GM15510 (cell line): ENCODE measurements around the gene WDR37.

Experiments used
- POLR2A ChIP-seq: IDR thresholded peaks from 3 replicates; pipeline ENCODE4 v1.6.1; 2011; ENCODE audit warnings: borderline replicate concordance; ENCODE audit not compliant: insufficient read length; ENCODE audit errors: extremely low read depth

WDR37 gene, protein sequence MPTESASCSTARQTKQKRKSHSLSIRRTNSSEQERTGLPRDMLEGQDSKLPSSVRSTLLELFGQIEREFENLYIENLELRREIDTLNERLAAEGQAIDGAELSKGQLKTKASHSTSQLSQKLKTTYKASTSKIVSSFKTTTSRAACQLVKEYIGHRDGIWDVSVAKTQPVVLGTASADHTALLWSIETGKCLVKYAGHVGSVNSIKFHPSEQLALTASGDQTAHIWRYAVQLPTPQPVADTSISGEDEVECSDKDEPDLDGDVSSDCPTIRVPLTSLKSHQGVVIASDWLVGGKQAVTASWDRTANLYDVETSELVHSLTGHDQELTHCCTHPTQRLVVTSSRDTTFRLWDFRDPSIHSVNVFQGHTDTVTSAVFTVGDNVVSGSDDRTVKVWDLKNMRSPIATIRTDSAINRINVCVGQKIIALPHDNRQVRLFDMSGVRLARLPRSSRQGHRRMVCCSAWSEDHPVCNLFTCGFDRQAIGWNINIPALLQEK

DNA sequence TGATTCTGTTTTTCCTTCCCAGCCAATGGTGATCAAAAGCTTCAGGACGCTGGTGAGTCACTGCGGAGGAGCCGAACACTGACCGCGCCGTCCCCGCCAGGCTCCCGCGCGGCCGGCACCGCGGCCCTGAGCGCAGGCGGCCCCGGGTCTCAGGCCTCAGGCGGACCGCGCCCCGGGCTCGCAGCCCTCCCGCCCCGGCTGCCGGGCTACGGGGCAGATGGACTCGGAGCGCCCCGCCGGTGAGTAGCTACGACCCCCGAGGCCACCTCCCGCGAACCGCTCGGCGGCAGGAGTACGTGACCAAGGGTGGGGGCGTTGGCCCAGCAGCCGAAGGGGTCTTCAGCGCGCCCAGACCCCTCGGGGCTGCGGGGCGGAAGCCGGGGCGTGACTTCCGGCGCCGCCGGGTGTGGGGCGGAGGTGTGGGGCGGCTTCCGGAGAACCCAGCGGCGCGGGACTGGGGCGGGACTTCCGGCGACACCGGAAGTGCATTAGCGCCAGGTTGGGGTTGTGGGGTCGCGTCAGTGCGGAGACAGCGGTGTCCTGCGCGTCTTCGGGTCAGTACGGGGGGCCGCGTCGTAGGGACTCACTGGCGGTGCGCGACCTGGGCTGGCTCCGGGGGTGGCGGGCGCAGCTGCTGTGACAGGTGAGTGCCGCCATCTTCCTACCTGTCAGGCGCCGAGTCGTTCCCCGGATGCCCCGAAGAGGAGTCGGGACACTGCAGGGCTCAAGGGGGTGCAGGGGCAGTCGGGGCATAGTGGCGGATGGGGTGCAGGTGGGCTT lies at the start of gene WDR37:
Gene WDR37 (plus strand): TSS at position 60 of the 780 bp plus-strand sequence. CDS start 15,771 bp downstream, outside the sequence.
- TF ChIP-seq POLR2A, result peak; percentile 77

DNA sequence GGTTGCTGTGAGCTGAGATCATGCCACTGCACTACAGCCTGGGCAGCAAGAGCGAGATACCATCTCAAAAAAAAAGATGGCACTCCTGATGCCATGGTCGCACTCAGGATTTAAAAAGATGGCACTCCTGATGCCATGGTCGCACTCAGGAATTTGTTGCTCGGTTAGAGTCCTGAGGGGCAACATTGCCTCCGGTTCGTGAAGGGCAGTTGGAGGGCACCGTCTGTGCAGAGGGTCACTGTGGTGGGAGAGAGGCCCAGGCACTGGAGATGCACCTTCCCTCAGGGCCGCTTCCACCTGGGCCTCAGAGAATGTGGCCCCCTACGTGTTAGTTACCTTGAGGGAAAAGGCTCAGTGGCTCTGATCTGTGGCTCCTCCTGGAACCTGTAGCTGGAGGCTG lies 49.6 kb upstream of the WDR37 start:
- no peak for TF ChIP-seq POLR2A

DNA sequence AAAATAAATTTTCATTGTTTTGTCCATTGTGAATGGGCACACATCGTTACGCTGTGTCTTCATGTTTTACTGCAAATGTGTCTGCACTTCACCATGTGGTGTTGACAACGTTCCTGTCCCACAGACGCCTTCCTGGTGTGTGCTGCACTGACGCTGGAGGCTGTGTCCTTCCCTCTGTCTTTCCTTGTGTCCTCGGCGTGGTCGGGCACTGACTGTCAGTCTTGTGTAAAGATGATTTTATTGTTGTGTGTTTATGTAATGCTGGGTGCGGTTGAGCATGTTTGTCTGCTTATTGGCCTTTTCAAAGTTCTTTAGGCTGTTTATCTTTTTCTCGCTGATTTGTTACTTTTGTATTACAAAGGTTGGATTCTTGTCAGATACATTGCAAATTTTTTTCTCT lies 48.6 kb upstream of the WDR37 start:
- TF ChIP-seq POLR2A, result no peak

DNA sequence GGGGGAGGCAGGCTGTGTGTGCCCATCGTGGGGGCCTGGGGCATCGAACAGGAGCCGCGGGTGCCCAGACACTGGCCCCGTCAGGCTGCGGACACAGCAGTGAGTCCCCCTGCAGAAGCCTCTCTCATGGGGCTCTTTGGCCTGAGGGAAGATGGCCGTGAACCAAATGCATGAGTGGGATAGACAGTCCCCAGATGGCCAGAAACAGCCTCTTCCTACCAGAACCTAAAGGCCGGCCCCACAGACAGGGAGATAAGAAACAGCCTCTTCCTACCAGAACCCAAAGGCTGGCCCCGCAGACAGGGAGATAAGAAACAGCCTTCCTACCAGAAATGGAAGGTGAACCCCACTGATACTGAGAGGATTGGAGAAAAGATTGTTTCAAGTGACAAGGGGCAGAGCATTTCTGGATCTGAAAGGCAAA lies 47.1 kb upstream of the WDR37 start:
- no peak for TF ChIP-seq POLR2A

DNA sequence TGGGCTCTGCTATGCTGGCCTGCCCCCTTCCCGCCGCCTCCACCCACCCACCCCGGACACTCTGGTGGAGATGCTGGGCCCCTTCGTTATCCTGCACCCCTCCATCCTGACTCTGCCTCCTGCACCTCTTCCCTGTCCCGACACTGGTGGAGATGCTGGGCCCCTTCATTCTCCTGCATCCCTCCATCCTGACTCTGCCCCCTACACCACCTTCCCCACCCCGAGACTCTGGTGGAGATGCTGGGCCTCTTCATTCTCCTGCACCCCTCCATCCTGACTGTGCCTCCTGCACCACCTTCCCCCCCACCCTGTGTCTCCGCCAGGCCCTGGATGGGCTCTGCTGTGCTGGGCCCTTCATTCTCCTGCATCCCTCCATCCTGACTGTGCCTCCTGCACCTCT lies 45.5 kb upstream of the WDR37 start:
- TF ChIP-seq POLR2A, result no peak

DNA sequence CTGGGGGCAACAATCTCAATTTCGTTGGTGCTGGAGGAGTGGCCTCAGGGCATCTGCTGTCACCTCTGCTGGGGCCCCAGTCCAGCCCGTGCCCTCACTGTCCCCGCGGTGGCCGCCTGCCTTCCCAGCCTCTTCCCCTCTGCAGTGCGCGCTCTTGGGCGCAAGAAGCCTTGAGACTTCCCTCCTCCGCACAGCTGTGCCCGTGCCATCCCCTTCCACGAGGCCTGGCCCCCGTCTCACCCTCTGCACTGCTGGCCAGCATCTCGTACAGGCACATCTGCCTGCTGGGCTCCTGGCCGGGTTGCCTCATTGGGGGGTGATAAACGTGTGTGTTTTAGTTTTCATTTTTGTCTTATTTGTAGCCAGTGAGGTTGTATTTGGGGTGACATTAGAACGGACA lies 44.5 kb upstream of the WDR37 start:
- TF ChIP-seq POLR2A, result no peak

DNA sequence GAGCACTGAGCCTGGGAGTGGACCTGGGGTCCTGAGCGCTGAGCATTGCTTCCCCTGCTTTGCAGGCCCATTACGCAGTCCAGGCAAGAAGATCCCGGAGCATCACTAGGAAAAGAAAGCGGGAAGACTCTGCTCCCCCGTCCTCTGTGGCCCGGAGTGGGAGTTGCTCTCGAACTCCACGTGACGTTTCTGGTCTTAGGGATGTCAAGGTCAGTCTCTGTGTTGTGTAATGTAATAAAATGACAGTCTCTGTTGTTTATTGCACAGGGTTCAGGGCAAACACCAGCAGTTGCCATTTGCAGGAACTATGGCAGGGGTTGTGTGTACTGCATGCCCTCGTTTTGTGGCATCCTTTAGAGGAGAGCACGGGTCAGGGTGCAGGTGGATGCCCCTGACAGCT lies 40.5 kb upstream of the WDR37 start:
- TF ChIP-seq POLR2A, result no peak

DNA sequence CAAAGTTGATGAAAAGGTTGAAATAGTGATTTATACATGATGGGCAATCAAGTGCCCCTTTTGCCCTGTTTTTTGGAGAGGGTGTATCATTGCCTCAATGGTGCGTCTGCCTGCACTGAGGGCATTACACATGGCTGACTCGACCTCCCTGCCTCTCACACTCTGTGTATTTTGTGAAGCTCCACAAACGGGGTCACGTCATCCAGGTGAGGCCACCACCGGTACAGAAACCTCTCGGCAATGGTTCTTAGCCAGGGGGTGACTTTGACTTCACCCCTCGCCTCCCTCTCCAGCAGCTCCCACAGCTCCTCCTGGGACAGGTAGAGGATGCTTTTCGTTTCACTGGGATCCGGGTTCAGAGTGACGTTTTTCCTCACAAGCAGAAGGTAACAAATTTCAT lies 36.8 kb upstream of the WDR37 start:
- no peak for TF ChIP-seq POLR2A

DNA sequence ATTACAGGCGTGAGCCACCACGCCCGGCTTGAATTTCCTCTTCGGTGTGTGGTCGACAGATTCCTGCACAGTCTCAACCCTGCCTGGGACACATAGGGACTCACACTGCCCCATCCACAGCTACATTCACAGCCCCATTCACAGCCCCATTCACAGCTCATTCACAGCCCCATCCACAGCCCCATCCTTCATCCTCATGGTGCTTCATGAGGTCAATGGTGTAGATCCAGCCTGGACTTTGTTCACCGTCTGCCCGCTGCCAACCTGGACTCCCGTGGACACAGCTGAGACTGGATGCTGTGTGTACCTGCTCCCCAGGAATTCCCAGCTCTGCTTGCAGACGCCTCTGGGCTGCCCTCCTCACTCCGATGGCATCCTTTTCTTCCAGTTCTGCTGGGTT lies 35.7 kb upstream of the WDR37 start:
- TF ChIP-seq POLR2A, result no peak

DNA sequence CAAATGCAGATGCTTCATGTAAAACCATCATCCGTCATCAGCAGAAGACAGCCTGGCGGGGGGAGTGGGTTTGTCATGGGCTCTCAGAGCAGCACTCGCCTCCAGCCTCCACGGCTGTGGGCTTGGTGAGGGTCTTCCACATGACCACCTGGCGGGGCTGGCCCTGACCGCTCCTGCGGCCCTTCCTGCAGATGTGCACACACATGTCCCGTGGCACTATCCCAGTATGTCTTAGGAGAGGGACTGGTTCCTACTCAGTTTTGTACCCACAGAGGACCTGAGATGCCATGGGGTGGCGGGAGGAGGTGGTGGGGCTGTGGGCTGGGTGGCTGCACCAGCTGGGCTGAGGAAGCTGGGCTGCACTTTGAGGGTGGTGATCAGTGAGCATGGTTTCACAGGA lies 35.2 kb upstream of the WDR37 start:
- TF ChIP-seq POLR2A, result no peak

DNA sequence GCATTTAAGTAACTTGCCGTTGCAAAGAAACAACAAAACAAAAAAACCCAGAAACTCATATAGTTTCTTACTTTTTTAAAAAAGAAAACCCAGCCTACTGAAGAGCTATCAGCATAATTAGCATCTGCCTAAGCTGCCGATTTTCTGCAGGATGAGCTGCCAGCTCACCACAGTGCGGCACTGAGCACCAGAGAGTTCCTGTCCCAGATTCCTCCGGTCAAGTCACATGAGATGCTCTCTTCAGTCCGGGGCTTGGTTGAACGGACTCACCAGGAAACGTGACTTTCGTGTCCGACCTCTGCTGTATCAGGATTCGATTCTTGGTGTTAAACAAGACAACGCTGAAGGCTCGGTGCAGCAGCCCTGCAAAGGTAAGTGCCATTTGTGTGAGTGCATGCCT lies 33.8 kb upstream of the WDR37 start:
- TF ChIP-seq POLR2A, result no peak

DNA sequence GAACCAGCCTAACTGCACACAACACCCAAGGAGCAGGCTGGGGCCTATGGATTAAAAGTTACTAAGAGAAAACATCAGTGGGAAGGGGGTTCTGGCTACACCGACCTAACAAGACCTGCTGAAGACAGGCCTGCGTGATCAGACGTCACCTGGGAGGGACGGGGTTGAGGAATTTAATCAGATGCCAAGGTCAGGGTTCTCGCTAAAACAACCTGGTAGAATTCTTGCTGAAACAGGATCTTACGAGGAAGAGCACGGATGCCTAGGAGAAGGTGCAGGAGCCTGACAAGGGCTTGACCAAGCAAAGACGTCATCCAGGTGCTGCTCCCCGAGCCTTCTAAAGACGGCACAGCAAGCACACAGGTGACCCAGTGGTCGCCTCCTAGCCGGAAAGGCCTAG lies 32.1 kb upstream of the WDR37 start:
- no peak for TF ChIP-seq POLR2A

DNA sequence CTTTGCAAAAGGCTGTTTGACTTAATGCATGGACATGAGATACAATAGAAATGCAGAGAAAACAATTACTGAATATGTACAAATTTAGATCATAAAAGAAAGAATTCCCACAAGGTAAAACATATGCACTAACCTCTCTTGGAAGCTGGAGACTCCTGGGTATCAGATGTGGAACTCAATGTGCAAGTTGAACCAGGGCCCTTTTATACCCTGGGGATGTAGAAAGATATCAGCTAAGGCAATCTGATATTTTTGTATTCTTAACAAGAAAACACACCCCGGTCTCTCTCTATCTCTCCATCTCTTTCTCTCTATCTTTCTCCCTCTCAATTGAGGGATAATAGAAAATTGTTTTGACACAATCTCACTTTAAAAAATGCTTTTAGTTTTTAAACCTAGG lies 30.5 kb upstream of the WDR37 start, which contains the start of gene IDI2:
Gene IDI2 (minus strand): TSS at position 177 of the 400 bp plus-strand sequence. CDS start 1,136 bp downstream, outside the sequence.
- no peak for TF ChIP-seq POLR2A

DNA sequence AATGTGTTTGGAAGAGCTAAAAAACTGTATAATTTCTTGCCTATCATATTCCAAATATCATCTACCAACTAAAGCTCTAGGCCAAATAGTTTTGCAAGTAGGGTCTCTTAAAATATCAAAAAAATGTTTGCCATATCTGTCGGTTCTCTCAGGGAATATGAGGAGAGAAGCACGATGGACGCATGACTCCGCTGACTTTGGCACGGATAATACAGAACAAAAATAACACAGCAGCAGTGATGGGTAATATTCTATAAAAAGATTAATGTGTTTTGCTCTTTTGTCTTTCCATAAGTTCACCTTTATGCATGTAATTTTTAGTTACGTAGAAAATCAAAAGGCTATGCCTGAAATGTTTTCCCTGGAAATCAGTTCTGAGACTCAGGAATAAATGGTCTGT lies 29.6 kb upstream of the WDR37 start:
- TF ChIP-seq POLR2A, result no peak

DNA sequence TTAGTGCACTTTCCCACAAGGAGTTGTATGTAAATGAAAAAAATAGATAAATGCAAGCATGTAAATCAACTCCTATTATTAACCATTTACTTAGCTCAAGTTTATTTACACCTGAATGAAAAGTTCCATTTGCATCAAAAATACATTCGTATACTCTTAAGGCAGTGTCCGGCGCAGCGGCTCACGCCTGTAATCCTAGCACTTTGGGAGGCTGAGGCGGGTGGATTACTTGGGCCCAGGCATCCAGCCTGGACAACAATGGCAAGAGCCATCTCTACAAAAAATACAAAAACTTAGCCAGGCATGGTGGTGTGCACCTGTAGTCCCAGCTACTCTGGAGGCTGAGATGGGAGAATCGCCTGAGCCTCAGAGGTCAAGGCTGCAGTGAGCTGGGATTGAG lies 26.3 kb upstream of the WDR37 start:
- no peak for TF ChIP-seq POLR2A
